Mononuclear cell (primary cell): Measurements from ENCODE around the gene SDK1. TPM values are rescaled to one million over a fixed set of nuclear protein-coding genes. Genes with fewer than 3 reads are reported as not detected.
"Not testable (repeated sequence)": the region's sequence is repeated elsewhere in the genome, so short reads cannot be mapped to it uniquely, and the experiment has no call there.

Experiments
- H3K27me3 ChIP-seq: 2 replicates; pipeline ENCODE4 v1.6.0; 2011; ENCODE audit warnings: low read length, control low read depth; ENCODE audit not compliant: insufficient read depth
- H3K4me1 ChIP-seq: 2 replicates; pipeline ENCODE4 v1.5.1; 2011; ENCODE audit warnings: mild to moderate bottlenecking, low read length, control low read depth; ENCODE audit not compliant: insufficient read depth
- H3K4me3 ChIP-seq: 2 replicates; pipeline ENCODE4 v1.5.1; 2011; ENCODE audit warnings: mild to moderate bottlenecking, low read length, moderate library complexity
- H3K9me3 ChIP-seq: 2 replicates; pipeline ENCODE4 v1.5.1; 2011; ENCODE audit warnings: low read depth, mild to moderate bottlenecking, control low read depth, low read length
- total RNA-seq: library from RNA; depleted of rRNA; stranded (reverse); fragments of >200 nt; gene quantifications from one replicate; pipeline ENCODE4 v1.2.3, GENCODE V29; 2012

Gene SDK1
- total RNA-seq, 1 donor: 0.31 TPM

DNA sequence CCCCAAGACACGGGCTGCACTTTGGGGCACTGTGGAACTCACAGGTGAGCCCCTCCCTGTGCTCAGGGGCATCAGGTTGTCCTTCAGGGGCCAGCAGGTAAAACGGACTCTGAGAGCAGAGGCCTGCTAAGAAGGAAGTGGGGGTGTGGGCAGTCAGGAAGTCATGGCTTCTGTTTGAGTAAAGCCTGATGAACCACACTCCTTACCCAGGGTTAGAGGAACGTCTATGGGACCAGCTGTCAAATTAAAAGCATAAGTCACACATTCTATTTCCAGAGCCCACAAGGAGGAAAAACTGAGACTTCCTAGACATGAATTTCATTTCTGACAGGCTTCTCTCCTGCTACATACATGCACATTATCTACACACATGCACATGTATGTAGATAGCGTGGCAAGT is 616.4 kb downstream of the SDK1 start:
- Histone ChIP-seq H3K4me1 (no peaks in the 10 kb centered on the region), H3K4me3 (no peak overlapping the region), H3K9me3 (no peaks in the 10 kb centered on the region), H3K27me3 (no peaks in the 10 kb centered on the region)

DNA sequence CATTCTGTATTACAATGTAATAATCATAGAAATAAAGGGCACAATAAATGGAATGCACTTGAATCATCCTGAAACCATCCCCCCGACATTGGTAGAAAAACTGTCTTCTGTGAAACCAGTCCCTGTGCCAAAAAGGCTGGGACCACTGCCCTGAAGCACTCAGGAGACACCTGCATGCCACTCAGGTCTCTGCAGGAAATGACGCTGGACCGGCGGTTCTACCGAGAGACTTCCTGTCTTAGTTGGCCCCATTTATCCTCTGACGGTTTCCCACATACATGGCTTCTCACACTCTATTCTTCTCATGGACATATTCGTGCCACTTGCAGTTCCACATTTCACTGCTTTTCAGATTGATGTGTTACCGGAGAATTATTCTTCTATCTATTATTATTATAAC is 617.5 kb downstream of the SDK1 start:
- no peaks in the 10 kb centered on the region for H3K9me3 ChIP-seq

GRCh38 chr7:3922175-3922635 is 621.2 kb downstream of the SDK1 start:
- H3K27me3 ChIP-seq: no peaks in the 10 kb centered on the region
- no peaks in the 10 kb centered on the region for H3K9me3 ChIP-seq
- no peaks in the 10 kb centered on the region for H3K4me1 ChIP-seq
- no peak overlapping the region for H3K4me3 ChIP-seq

More for the DNA sequence above, 617.5 kb downstream of the SDK1 start:
- Histone ChIP-seq H3K4me1 (no peaks in the 10 kb centered on the region), H3K4me3 (no peak overlapping the region), H3K27me3 (no peaks in the 10 kb centered on the region)

GRCh38 chr7:3923307-3923918 is 622.4 kb downstream of the SDK1 start:
- Histone ChIP-seq H3K4me1 (no peaks in the 10 kb centered on the region), H3K4me3 (no peak overlapping the region), H3K27me3 (no peaks in the 10 kb centered on the region), H3K9me3 (no peaks in the 10 kb centered on the region)

DNA sequence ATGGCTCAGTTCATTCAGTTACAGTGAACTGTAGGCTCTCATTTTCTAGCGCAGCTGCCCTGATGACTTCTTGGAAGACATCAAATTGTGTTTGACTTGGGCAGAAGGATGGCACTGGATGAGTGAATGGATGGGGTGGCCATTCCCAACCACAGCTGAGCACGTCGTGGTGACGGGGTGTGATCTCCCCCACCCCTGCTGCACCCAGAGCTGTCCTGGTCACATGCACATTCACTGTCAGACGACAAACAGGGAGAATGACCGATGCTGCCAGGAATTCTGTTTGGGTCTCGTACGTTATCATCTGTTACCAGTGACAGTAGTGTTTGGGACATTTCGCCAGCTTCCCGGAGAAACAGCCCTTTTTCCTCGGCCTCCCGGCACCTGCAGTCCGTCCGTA is 623.2 kb downstream of the SDK1 start:
- Histone ChIP-seq H3K4me1 (no peaks in the 10 kb centered on the region), H3K27me3 (no peaks in the 10 kb centered on the region), H3K9me3 (no peaks in the 10 kb centered on the region), H3K4me3 (no peak overlapping the region)

- Histone ChIP-seq H3K27me3 (no peaks in the 10 kb centered on the region), H3K4me3 (no peak overlapping the region), H3K4me1 (no peaks in the 10 kb centered on the region), H3K9me3 (no peaks in the 10 kb centered on the region)
Measured at GRCh38 chr7:3927446-3928110, 626.5 kb downstream of the SDK1 start.

DNA sequence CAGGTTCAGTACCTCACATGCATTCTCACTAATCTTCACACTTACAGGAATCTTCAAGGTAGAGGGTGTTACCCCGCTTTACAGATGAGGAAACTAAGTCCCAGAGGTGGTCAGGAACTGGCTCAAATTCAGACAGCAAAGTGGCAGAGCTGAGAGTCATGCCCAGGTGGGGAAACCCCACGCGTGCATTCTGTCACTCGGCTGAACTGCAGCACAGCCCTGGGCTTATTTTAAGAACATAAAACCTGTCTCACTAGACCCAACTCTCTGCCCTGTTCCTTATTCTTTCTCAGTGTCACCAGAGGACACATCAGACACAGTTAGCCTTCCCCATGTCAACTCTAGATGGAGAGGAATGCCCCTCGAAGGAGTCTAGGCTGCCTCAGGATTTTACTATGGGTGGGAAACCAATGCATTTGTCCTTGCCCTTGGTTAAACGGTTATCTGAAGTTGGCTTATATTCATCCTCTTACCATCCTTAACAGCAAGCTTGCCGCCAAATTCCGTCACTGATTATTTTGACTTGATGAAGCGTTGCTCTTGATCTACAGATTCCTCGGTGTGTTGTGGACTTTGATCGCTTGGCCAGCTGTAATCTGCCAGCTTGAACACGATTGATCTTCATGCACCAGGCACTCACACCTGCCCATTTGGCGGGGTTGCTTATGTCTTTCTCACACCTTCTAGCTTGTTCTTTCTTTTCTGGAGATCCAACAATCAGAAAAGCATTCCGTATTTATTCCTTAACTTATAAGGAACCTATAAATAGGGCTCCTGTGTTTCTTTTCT is 627.9 kb downstream of the SDK1 start:
- Histone ChIP-seq H3K4me3 (no peak overlapping the region), H3K27me3 (no peaks in the 10 kb centered on the region), H3K4me1 (no peaks in the 10 kb centered on the region), H3K9me3 (no peaks in the 10 kb centered on the region)

GRCh38 chr7:3931843-3932242 is 630.8 kb downstream of the SDK1 start:
- H3K4me1 ChIP-seq: no peaks in the 10 kb centered on the region
- H3K4me3 ChIP-seq: no peak overlapping the region
- no peaks in the 10 kb centered on the region for H3K9me3 ChIP-seq
- no peaks in the 10 kb centered on the region for H3K27me3 ChIP-seq

DNA sequence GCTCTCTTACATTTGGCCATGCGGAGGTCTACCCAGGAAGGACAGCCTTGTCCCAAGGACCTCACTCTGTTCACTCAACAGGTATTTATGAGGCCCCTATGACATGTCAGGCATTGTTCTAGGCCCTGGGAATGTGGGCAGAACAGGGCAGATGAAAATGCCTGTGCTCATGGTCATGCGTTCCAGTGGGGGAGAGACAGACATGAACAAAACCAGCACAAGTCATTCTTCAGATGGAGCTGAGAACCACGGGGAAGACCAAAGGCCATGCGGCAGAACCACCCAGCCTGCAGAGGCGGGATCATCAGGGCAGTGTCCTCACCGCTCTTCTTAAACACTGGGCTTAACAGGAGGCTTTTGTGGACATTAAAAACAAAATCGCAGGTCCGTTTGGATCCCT is 636.1 kb downstream of the SDK1 start:
- no peaks in the 10 kb centered on the region for H3K9me3 ChIP-seq
- no peaks in the 10 kb centered on the region for H3K27me3 ChIP-seq
- no peaks in the 10 kb centered on the region for H3K4me1 ChIP-seq
- no peak overlapping the region for H3K4me3 ChIP-seq

GRCh38 chr7:3937605-3938004 is 636.6 kb downstream of the SDK1 start:
- H3K9me3 ChIP-seq: no peaks in the 10 kb centered on the region
- H3K4me3 ChIP-seq: no peak overlapping the region
- H3K27me3 ChIP-seq: no peaks in the 10 kb centered on the region
- H3K4me1 ChIP-seq: no peaks in the 10 kb centered on the region

DNA sequence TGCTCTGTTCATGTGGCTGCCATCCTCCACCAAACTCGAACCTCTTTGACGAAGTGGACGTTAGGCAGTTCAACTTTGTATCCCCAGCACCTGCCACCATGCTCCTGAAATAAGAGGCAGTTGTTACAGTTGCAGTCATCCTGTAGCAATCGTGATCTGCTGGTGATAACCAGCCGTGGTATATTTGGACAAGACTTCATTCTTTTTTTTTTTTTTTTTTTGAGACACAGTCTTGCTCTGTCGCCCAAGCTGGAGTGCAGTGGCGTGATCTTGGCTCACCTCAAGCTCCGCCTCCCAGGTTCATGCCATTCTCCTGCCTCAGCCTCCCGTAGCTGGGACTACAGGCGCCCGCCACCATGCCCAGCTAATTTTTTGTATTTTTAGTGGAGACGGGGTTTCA is 640.7 kb downstream of the SDK1 start:
- H3K9me3 ChIP-seq, H3K4me3 ChIP-seq, H3K4me1 ChIP-seq, H3K27me3 ChIP-seq: not testable (repeated sequence)

GRCh38 chr7:3942276-3942675 is 641.2 kb downstream of the SDK1 start:
- no peak overlapping the region for H3K4me3 ChIP-seq
- H3K9me3 ChIP-seq: no peaks in the 10 kb centered on the region
- no peaks in the 10 kb centered on the region for H3K4me1 ChIP-seq
- H3K27me3 ChIP-seq: no peaks in the 10 kb centered on the region

GRCh38 chr7:3942816-3943745 is 642.0 kb downstream of the SDK1 start:
- Histone ChIP-seq H3K9me3 (no peaks in the 10 kb centered on the region), H3K4me3 (no peak overlapping the region), H3K4me1 (no peaks in the 10 kb centered on the region), H3K27me3 (no peaks in the 10 kb centered on the region)

- Histone ChIP-seq H3K4me1 (no peaks in the 10 kb centered on the region), H3K9me3 (no peaks in the 10 kb centered on the region), H3K27me3 (no peaks in the 10 kb centered on the region), H3K4me3 (no peak overlapping the region)
Measured at GRCh38 chr7:3943779-3944520, 642.9 kb downstream of the SDK1 start.
